Sigmoid colon (tissue), 4 donors: ENCODE measurements around the gene ABCG5.

Experiments
- POLR2A ChIP-seq, 2 donors: fragments of 450-650 bp; IDR thresholded peaks; one replicate each; pipeline ENCODE4 v1.6.1; 2016; ENCODE audit warnings: antibody characterized with exemption in 2 of 2, mild to moderate bottlenecking in 2 of 2, moderate library complexity in 2 of 2
- POLR2AphosphoS5 ChIP-seq, 4 donors: sonication (generic); formaldehyde crosslinking; IDR thresholded peaks; one replicate each; pipeline ENCODE4 v1.6.1; 2017; ENCODE audit warnings: antibody characterized with exemption in 4 of 4
- TF ChIP-seq, protein P1 (sequence below), 4 experiments: fragments of 450-650 bp in 3 of 4; fragments of 200-600 bp in 1 of 4; IDR thresholded peaks; one replicate each; pipeline ENCODE4 v1.5.1; 2016 to 2019; ENCODE audit warnings: antibody characterized with exemption in 4 of 4, mild to moderate bottlenecking in 3 of 4, moderate library complexity in 2 of 4

DNA sequence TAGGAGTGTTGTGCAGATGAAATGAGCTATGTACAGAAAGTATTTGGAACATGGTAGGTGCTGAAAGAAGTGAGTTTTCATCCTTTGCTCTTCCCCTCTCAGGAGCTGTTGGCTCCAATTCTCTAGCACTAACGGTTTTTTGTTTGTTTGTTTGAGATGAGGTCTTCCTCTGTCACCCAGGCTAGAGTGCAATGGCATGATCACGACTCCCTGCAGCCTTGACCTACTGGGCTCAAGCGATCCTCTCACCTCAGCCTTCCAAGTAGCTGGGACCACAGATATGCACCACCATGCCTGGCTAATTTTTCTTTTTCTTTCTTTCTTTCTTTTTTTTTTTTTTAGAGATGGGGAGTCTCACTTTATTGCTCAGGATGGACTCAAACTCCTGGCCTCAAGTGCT is 12.8 kb downstream of the ABCG5 start:
- TF ChIP-seq POLR2AphosphoS5 (IDR thresholded peaks at IDR 0.05) (no peak), POLR2A (IDR thresholded peaks at IDR 0.05) (no peak)
- TF ChIP-seq, protein P1, sequence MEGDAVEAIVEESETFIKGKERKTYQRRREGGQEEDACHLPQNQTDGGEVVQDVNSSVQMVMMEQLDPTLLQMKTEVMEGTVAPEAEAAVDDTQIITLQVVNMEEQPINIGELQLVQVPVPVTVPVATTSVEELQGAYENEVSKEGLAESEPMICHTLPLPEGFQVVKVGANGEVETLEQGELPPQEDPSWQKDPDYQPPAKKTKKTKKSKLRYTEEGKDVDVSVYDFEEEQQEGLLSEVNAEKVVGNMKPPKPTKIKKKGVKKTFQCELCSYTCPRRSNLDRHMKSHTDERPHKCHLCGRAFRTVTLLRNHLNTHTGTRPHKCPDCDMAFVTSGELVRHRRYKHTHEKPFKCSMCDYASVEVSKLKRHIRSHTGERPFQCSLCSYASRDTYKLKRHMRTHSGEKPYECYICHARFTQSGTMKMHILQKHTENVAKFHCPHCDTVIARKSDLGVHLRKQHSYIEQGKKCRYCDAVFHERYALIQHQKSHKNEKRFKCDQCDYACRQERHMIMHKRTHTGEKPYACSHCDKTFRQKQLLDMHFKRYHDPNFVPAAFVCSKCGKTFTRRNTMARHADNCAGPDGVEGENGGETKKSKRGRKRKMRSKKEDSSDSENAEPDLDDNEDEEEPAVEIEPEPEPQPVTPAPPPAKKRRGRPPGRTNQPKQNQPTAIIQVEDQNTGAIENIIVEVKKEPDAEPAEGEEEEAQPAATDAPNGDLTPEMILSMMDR (IDR thresholded peaks at IDR 0.05): no peak
